ENCODE results near the gene ZBTB46.

ZBTB46 gene

GRCh38 chr20:63743210-63743970 lies 87.7 kb downstream of the ZBTB46 start:
- no peak overlapping the region for H3K4me3 ChIP-seq (ENCODE audit: low read depth, low read length)
- no peak for DNase-seq
- H3K9me3 ChIP-seq (ENCODE audit: severe bottlenecking), result no peaks in the 10 kb centered on the region
- H3K36me3 ChIP-seq, result peaks cover 7% of the 10 kb centered on the region
- H3K27me3 ChIP-seq (ENCODE audit: insufficient read depth, low read depth, severe bottlenecking), result no peaks in the 10 kb centered on the region
- H3K27ac ChIP-seq, result no peak overlapping the region
- no peak for TF ChIP-seq CTCF (IDR thresholded peaks at IDR 0.05; ENCODE audit: low read depth, low read length)

- no peak for TF ChIP-seq CTCF (IDR thresholded peaks at IDR 0.05; ENCODE audit: low read depth, low read length)
Observed at GRCh38 chr20:63742381-63743024, 88.6 kb downstream of the ZBTB46 start.

GRCh38 chr20:63741676-63742380 lies 89.2 kb downstream of the ZBTB46 start:
- no peak for DNase-seq
- H3K27ac ChIP-seq, result peak overlapping the region; percentile 78

More at GRCh38 chr20:63742381-63743024, 88.6 kb downstream of the ZBTB46 start:
- Histone ChIP-seq H3K4me3 (ENCODE audit: low read depth, low read length) (no peak overlapping the region), H3K27ac (no peak overlapping the region), H3K27me3 (ENCODE audit: insufficient read depth, low read depth, severe bottlenecking) (no peaks in the 10 kb centered on the region), H3K36me3 (peaks cover 7% of the 10 kb centered on the region), H3K9me3 (ENCODE audit: severe bottlenecking) (no peaks in the 10 kb centered on the region)
- no peak for DNase-seq

GRCh38 chr20:63741354-63741675 lies 89.7 kb downstream of the ZBTB46 start:
- DNase-seq, result no peak

More at GRCh38 chr20:63741676-63742380, 89.2 kb downstream of the ZBTB46 start:
- no peak overlapping the region for H3K4me3 ChIP-seq (ENCODE audit: low read depth, low read length)
- TF ChIP-seq CTCF (IDR thresholded peaks at IDR 0.05; ENCODE audit: low read depth, low read length), result no peak
- no peaks in the 10 kb centered on the region for H3K9me3 ChIP-seq (ENCODE audit: severe bottlenecking)
- H3K27me3 ChIP-seq (ENCODE audit: insufficient read depth, low read depth, severe bottlenecking), result no peaks in the 10 kb centered on the region
- peaks cover 10% of the 10 kb centered on the region for H3K36me3 ChIP-seq

More at GRCh38 chr20:63741354-63741675, 89.7 kb downstream of the ZBTB46 start:
- Histone ChIP-seq H3K27ac (peak overlapping the region; percentile 78), H3K4me3 (ENCODE audit: low read depth, low read length) (peak overlapping the region; percentile 69), H3K36me3 (peaks cover 15% of the 10 kb centered on the region), H3K9me3 (ENCODE audit: severe bottlenecking) (no peaks in the 10 kb centered on the region), H3K27me3 (ENCODE audit: insufficient read depth, low read depth, severe bottlenecking) (no peaks in the 10 kb centered on the region)
- no peak for TF ChIP-seq CTCF (IDR thresholded peaks at IDR 0.05; ENCODE audit: low read depth, low read length)

Measured in WERI-Rb-1 (cell line).